Measurements from ENCODE around the gene BCO2.
"Not testable (repeated sequence)": the region's sequence is repeated elsewhere in the genome, so short reads cannot be mapped to it uniquely, and the experiment has no call there.

The BCO2 gene

DNA sequence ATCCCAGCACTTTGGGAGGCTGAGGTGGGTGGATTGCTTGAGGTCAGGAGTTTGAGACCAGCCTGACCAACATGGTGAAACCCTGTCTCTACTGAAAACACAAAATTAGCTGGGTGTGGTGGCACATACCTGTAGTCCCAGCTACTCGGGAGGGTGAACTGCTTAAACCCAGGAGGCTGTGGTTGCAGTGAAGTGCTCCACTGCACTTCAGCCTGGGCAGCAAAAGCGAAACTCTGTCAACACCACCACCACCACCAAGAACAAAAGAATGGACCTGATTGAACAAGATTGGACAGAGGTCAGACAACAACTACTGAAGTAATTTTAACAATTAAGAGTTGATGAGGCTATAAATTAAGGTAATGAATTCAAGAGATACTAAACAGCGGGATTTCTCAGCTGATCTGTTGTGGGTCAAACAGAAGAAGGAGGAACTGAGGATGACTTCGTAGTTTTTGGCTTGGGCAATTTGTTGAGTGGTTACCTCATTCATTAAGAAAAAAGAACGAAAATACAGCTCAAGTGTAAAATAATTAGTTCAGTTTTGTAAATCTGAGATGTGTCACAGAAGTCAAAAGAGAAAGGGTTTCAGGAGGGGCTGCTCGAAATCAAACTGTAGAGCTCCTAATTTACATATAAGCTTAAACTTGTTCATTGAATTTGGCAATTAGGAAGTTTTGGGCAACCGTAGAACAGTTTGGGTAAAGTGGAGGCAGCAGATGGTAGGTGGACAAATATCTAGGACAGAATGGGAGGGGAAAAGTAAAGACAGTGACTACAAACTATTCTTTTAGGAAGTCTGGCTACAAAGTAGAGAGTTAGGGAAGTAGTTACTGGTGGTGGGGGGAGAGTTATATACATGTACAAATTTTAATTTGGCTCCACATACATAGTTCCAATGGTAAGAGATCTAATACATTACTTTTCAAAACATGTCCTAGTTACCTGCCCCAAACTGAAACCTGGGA, 15.9 kb upstream of the BCO2 start:
- Histone ChIP-seq H3K27me3 (ENCODE audit: insufficient read depth, poor library complexity, severe bottlenecking) (no peaks in the 10 kb centered on the region), H3K27ac (replicated peaks) (peak overlapping the region; percentile 82), H3K4me3 (replicated peaks; ENCODE audit: insufficient read depth, low read length) (peak overlapping the region; percentile 24)
- TF ChIP-seq SPI1 (IDR thresholded peaks at IDR 0.05; ENCODE audit: borderline replicate concordance, low read depth) (peak; percentile 73), GABPA (IDR thresholded peaks at IDR 0.05; ENCODE audit: low read depth) (no peak)
- peak; percentile 57 to 64 for DNase-seq (ENCODE audit: low read depth in 1 of 2, low spot score in 1 of 2)

DNA sequence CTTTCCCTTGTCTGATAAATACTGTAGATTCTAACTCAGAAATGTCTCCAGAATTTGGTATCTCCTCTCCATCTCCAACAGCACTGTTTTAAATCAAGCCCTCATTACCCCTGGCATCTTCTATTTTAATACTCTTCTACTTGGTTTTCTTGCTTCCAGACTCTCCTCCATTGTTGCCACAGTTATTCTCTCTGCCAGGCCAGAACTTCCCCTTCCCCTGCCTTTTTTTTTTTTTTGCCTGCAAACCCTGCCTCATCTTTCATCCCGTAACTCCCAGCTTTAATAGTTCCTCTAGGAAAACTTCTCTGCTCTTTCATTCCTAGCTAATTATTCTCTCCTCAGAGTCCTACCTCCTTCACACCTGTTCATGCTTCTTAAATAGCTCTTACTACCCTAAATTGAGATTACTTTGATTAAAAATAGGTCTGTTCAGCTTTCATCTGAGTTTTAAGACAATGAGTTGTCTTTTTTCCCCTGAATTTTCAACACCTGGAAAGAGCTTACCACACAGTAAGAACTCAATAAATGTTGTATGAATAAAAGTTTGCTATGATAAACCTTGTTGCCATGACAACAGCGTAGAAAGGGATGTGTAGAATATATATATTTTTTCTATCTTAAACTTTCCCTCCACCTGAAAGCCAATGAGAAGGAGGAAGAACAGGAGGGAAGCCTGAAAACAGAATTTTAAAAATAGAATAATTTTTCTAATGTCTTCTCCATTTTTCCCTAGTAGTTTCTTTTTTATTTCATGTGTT, 15.0 kb upstream of the BCO2 start:
- TF ChIP-seq, protein P1, sequence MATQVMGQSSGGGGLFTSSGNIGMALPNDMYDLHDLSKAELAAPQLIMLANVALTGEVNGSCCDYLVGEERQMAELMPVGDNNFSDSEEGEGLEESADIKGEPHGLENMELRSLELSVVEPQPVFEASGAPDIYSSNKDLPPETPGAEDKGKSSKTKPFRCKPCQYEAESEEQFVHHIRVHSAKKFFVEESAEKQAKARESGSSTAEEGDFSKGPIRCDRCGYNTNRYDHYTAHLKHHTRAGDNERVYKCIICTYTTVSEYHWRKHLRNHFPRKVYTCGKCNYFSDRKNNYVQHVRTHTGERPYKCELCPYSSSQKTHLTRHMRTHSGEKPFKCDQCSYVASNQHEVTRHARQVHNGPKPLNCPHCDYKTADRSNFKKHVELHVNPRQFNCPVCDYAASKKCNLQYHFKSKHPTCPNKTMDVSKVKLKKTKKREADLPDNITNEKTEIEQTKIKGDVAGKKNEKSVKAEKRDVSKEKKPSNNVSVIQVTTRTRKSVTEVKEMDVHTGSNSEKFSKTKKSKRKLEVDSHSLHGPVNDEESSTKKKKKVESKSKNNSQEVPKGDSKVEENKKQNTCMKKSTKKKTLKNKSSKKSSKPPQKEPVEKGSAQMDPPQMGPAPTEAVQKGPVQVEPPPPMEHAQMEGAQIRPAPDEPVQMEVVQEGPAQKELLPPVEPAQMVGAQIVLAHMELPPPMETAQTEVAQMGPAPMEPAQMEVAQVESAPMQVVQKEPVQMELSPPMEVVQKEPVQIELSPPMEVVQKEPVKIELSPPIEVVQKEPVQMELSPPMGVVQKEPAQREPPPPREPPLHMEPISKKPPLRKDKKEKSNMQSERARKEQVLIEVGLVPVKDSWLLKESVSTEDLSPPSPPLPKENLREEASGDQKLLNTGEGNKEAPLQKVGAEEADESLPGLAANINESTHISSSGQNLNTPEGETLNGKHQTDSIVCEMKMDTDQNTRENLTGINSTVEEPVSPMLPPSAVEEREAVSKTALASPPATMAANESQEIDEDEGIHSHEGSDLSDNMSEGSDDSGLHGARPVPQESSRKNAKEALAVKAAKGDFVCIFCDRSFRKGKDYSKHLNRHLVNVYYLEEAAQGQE (IDR thresholded peaks at IDR 0.05; ENCODE audit: insufficient replicate concordance, low read depth): no peak
- no peak for TF ChIP-seq POLR2AphosphoS5 (IDR thresholded peaks at IDR 0.05; ENCODE audit: low read depth)
- no peak for TF ChIP-seq SPI1 (IDR thresholded peaks at IDR 0.05; ENCODE audit: borderline replicate concordance, low read depth)
- TF ChIP-seq GABPA (IDR thresholded peaks at IDR 0.05; ENCODE audit: low read depth): no peak
- TF ChIP-seq CTCF (IDR thresholded peaks at IDR 0.05; ENCODE audit: insufficient read depth, low read length): no peak
- Histone ChIP-seq H3K27ac (replicated peaks) (peak overlapping the region; percentile 82), H3K4me3 (replicated peaks; ENCODE audit: insufficient read depth, low read length) (peak overlapping the region; percentile 24), H3K27me3 (ENCODE audit: insufficient read depth, poor library complexity, severe bottlenecking) (no peaks in the 10 kb centered on the region)
- no peak for DNase-seq (ENCODE audit: low read depth in 1 of 2, low spot score in 1 of 2)

DNA sequence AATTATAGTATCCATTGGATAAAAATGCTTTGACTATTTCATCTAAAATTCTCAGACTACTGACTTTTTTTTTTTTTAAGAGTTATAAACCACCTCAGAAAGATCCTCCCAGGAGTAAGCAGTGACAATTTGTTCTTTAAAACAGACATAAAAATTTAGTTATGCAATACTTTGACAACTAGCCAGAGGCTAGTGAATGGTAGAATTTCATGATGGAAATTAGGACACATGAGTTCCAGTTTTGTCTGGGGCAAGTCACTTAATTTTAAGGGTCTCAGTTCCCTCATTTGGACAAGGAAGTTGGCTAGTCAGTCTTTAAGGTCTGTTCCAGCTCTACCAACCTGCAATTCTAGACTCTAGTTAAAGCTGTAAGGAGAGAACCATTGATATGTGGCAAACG, 14.3 kb upstream of the BCO2 start:
- no peak for TF ChIP-seq CTCF (IDR thresholded peaks at IDR 0.05; ENCODE audit: insufficient read depth, low read length)
- TF ChIP-seq POLR2AphosphoS5 (IDR thresholded peaks at IDR 0.05; ENCODE audit: low read depth): no peak
- TF ChIP-seq SPI1 (IDR thresholded peaks at IDR 0.05; ENCODE audit: borderline replicate concordance, low read depth): no peak
- TF ChIP-seq GABPA (IDR thresholded peaks at IDR 0.05; ENCODE audit: low read depth): no peak
- TF ChIP-seq, protein P1 (IDR thresholded peaks at IDR 0.05; ENCODE audit: insufficient replicate concordance, low read depth): no peak
- Histone ChIP-seq H3K27me3 (ENCODE audit: insufficient read depth, poor library complexity, severe bottlenecking) (no peaks in the 10 kb centered on the region), H3K27ac (replicated peaks) (peak overlapping the region; percentile 82), H3K4me3 (replicated peaks; ENCODE audit: insufficient read depth, low read length) (no peak overlapping the region)
- DNase-seq (ENCODE audit: low read depth in 1 of 2, low spot score in 1 of 2): peak in 1 of 2 experiments; percentile 32

DNA sequence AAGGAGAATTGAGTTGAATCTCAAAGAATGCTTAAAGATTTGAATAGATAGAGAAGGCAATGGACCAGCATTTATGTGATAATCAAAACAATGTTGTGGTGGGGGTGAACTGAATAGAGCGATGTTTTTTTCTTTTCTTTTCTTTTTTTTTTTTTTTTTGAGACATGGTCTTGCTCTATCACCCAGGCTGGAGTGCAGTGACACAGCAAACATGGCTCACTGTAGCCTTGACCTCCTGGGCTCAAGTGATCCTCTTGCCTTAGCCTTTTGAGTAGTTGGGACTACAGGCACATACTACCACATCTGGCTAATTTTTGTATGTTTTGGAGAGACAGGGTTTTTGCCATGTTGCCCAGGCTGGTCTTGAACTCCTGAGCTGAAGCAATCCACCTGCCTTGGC, 13.1 kb upstream of the BCO2 start:
- DNase-seq (ENCODE audit: low read depth in 1 of 2, low spot score in 1 of 2); H3K27me3 ChIP-seq (ENCODE audit: insufficient read depth, poor library complexity, severe bottlenecking); H3K27ac ChIP-seq (replicated peaks); H3K4me3 ChIP-seq (replicated peaks; ENCODE audit: insufficient read depth, low read length): not testable (repeated sequence)
